GM18499 (cell line): Measurements from ENCODE around the gene EFR3B.

ENCODE experiments used
- ATAC-seq: cut with Tn5 transposase; IDR thresholded peaks from one replicate; pipeline ENCODE4 v1.9.1; 2021; ENCODE audit warnings: moderate number of reproducible peaks; ENCODE audit not compliant: insufficient read depth, unreplicated experiment

Gene EFR3B

DNA sequence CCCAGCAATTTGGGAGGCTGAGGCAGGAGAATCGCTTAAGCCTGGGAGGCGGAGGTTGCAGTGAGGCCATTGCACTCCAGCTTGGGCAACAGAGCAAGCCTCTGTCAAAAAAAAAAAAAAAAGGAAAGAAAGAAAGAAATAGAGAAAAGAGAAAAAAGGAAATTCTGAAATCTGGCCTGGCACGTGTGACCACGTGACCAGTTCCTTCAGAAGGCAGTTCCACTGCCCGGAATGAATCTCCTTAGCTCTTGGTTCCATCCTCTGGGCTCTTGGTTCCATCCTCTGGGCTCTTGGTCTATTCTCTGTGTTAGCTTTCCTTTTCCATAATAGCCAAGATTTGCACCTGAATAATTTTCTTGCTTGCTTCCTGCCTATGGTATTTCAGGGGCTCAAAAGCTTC, 131.8 kb downstream of the EFR3B start:
- ATAC-seq, result no peak

DNA sequence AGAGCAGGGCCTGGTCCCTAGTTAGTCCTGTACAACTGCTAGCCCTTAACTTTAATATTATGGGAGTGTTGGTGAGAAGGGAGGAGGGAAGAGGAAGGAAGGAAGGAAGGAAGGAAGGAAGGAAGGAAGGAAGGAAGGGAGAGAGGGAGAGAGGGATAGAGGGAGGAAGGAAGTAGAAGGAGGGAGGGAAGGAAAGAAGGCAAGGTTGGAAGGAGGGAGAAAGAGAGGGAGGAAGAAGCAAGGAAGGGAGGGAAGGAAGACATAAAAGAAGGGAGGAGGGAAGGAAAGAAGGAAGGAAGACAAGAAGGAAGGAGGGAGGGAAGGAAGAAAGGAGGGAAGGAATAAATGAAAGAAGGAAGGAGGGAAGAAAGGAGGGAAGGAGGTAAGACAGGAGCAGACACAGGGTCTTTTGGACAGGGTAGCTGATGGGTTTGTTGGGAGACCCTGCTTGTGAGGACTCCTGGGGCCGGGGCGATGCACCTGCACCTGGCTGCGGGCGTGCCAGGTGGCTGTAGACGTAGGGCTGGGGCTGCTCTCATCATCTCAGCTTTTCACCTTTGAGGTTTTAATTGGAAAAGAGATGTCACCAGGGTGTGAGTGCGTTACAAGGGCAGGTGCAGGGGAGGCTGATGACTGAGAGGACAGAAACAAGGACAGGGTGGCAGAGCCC, 132.5 kb downstream of the EFR3B start:
- ATAC-seq, result no peak

DNA sequence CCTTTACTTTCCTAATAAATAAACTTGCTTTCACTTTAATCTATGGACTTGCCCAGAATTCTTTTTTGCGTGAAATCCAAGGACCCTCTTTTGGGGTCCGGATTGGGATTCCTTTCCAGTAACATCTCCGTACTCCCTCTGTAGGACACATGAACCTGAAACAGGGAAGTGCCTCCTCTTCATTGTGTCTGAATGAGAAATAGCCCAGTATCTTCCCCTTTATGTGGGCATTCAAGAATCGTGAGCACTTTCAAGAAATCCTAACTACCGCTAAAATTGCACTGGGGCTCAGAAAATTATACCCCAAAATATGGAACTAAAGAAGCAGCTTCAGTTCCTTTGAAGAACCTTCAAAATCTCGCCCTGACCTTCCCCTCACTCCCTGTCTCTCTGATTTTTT, 134.3 kb downstream of the EFR3B start:
- ATAC-seq, result no peak

DNA sequence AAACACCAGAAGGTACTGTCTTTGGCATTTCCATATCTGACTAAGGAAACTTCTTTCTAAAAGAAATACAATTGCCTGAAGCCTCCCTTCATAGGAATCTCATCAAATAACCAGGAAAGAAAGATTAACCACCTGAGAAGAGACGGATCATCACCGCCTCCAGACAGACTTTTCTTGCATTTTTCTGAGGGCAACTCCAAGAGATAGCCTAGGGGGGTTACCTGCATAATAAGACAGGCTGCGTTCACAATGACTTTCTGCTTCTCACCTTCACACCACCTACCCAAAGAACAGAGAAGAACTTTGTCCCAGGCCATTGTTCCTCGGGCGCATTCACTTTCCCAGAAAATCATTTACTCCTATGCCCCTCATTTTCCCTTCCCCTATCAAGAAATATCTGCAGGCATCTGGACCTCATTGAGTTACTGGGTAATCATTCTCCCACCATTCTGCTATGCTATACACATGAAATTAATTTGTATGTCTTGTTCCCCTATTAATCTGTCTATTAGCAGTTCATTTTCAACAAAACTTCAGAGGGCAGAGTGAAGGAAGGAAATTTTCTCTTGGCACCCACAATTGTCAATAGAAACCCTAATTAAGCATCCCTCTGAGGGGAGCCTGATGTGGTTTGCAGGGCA, 134.8 kb downstream of the EFR3B start:
- no peak for ATAC-seq

DNA sequence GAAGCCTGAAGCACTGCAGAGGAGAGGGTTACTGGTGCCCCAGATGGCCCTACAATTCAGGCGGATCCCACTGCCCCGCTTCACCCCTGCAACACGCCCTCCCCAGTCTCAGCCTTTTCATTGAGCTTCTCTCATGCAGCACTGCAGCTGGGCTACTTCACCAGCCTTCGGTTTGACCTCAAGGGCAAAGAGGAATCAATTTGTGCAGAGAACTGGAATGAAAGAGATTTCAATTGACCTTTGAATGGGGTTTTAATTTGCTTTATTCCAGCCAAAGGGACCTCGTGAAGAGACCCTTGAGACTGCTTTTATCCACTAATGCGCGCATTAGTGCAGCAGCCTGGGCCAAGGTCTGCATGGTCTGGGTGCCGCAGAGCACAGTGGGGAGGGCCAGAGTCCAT, 135.3 kb downstream of the EFR3B start:
- no peak for ATAC-seq

DNA sequence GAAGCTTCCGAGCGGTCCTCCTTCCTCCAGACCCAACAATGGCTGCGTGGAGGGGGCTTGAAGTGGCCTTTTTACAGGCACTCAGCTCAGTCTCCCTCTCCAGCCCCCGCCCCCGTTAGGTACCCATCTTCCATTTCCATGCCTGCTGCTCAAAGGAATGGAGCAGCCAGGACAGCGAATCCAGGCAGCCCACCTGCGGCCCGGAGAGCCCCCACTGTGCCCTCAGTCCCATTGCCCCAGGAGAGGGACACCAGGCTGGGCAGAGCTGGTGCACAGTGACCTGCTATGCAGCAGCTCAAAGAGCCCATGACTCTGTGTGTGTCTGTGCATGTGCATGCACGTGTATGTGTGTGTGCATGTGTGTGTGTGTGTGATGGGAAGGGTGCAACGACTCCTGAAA, 137.1 kb downstream of the EFR3B start:
- ATAC-seq, result no peak

DNA sequence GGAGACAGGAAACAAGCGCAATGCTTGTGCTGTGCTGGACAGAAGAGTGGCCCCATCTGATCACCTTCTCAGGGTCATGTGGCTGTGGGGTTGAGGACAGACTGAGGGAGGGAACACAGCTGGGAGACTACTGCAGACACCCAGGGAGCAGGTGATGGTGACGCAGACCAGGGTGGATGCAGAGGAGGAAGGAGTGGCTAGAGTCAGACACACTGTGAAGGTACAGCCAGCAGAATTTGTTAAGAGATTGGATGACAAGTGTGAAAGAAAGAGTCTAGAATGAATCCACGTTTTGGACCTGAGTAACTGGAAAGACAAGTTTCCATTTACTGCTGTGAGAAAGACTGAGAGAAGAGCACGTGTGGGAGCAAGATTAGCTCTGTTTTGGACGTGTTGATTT, 142.4 kb downstream of the EFR3B start:
- ATAC-seq, result no peak

DNA sequence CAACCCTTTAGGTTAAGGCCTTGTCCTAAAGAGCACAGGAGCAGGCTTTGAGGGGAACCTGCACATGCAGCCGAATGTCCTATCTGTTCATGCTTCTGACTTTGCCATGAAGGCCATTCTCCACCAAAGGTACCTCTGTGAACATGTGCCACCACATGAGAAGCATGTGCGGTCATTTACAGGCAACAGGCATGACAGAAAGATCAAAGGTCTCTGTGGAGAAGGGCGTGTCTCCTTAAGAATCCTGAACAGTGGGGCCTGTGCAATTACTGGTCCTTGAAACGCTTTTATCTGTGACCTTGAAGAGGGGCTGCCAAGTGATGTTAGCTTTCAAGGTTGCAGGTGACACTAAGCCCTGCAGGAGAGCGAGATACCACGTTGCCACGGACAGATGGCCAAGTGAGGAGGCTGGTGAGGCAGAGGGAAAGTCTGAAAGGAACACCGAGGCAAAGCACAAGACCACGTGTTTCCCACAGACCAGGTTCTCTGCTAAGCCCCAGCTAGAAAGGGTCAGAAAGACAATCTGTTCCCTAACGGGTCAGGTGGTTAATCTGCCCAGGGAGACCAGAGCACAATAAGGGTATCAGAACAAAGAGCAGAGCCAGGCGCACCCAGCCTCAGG, 146.0 kb downstream of the EFR3B start:
- ATAC-seq, result no peak

DNA sequence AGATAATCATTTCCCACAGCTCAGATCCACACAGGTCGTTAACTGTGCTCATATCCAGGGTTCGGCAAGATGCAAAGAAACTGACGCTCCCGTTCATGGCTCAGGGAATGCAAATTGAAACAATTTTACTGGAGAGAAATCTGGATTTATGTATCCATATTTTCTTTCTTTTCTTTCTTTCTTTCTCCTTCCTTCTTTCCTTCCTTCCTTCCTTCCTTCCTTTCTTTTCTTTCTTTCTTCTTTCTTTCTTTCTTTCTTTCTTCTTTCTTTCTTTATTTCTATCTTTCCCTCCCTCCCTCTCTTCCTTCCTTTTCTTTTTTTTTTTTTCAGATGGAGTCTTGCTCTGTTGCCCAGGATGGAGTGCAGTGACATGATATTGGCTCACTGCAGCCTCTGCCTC, 146.5 kb downstream of the EFR3B start:
- ATAC-seq, result no peak

DNA sequence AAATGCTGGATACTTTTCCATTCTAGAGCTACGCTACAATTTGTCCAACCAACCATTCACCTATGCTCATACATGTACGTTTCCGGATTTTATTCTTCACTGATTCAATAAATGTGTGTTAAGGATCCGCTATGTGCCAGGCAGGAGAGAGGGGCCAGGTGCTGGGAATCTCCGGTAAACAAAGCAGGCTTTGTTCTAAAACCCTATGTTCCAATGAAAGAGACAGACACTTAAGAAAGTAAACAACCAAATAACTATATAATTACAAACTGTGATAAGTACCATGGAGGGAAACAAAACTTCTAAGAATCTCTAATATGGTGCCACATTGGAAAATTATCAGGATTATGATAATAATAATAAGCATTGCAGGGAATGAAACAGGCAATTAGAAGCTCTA, 148.7 kb downstream of the EFR3B start:
- ATAC-seq, result no peak

DNA sequence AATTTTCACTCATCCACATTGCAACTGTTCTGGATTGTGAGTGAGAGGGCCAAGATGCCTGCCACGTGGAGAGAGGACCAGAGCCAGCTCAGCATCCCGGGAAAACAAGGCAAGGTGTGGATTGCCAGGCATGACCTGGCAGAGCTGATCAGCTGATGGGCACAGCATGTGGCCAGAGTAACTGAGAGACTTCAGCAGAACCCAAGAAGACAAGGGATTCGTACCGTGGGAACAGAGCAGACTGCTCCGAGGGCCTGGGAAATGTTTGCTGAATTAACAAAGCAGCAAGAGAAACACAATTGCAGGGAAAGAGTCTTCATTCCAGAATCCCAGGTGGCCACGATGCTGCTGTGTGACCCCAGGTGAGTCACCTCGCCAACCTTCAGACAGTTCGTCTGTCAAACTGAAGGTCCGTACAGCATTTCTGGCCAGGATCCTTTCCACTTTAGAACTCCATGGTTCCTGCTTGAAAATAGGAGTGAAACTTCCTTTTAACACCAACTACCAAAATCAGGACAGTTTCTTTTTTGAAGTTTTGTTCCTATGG, 152.8 kb downstream of the EFR3B start:
- ATAC-seq, result no peak

DNA sequence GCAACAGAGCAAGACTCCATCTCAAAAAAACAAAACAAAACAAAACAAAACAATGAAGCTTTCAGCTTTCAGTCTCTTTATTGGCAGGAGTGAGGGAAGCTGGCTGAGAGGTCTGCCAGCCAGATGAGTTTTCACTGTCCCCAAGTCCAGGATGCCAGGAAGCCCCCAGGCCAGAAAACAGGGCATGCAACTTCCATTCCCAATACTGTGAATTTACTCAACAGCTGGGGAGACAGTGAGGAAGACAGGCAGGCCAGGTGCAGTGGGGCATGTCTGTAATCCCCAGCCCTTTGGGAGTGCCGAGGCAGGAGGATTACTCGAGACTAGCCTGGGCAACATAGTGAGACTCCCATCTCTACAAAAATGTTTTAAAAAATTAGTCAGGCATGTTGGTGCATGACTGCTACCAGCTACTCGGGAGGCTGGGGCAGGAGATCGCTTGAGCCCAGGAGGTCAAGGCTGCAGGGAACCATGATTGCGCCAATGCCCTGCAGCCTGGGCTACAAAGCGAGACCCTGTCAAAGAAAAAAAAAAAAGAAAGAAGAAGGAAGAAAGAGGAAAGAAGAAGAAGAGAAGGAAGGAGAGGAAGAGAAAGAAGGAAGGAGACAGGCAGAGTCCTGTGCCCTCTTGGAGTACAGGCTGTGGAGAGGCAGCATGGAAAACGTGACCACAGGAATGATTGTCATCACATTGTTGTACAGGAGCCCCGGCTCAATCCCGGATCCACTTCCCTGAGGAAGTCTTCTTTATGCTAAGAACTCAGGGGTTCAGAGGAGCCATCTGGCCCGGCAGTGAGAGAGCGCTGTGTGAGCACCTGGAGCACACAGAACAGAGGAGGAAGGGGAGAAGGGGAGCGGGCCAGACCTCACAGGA, 155.7 kb downstream of the EFR3B start:
- no peak for ATAC-seq

DNA sequence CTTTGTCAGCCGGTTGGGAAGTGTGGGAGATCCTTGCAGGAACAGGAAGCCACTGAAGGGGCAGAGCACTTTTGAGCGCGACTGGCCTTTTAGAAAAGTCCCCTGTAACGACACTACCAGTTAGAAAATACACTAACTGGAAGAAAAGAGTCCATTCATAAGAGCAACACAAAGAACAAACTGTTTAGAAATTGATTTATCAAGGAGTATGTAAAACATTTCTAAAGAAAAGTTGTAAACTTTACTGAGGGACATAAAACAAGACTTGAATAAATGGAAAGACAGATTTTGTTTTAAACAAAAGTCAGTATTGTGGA, 156.3 kb downstream of the EFR3B start:
- no peak for ATAC-seq

DNA sequence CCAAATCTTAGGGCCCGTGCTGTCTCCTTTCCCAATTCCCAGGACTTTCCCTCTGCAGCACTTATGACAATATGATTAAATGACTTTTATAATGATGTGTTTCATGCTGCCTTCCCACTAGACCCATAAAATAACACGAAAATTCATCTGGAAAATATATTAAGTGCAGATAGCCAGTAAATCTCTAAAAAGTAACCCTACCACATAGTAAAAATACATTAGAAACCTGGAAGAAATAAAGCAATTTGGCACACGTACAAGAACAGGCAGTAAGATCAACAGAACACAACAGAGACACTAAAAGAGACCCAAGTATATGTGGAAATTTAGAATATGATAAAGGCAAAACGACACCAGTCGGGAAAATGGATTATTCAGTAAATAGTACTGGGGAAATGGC, 156.7 kb downstream of the EFR3B start:
- ATAC-seq, result no peak

DNA sequence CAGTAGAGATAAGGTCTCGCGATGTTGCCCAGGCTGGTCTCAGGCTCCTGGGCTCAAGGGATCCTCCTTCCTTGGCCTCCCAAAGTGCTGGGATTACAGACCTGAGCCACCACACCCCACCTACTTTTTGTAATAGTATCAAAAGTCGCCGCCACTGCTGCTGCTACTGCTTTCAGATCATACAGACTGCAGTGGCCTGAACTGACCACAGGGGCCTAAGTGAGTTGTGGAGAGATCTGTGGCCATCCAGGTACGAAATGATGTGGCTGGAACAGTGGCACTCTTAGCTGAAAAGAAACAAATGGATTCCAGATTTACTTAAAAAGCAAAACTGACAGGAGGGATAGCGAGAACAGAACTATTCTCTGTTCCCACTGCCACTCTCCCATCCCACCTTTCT, 159.4 kb downstream of the EFR3B start:
- no peak for ATAC-seq

DNA sequence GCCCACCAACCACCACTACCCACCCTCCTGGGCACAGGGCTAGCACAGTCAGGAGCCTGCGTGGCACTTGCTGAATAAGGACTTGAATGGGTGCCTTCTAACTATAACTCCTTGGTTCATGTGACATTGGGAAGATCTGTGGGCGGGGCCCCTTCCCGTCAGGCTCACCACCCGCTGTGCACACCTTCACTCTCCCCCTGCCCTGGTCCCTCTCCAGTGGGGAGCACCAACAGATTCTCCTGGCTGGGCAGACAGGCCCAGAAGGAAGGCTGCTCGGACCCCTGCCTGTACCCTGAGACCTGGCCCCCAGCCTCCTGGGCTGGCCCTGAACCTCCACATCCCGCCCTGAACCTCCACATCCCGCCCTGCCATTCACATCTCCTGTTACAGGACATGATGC, 159.9 kb downstream of the EFR3B start:
- ATAC-seq, result no peak

DNA sequence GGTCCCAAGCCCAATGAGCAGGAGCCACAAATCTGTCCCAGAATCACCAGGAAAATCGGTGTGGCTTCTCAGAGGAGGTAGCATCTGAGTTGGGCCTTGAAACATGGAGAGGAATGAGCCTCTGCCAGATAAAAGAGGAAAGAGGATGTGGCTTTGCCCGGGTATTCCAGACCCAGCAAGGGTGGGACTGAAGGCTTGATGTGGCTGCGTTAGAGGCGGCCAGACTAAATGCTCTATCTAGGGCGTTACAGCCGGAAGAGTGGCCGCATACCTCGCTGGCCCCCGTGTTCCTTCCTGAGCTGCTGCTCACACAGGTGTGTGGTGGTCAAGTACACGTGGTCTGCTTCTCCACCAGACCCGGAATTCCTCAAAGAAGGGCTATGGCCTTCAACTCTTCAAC, 160.4 kb downstream of the EFR3B start:
- no peak for ATAC-seq

DNA sequence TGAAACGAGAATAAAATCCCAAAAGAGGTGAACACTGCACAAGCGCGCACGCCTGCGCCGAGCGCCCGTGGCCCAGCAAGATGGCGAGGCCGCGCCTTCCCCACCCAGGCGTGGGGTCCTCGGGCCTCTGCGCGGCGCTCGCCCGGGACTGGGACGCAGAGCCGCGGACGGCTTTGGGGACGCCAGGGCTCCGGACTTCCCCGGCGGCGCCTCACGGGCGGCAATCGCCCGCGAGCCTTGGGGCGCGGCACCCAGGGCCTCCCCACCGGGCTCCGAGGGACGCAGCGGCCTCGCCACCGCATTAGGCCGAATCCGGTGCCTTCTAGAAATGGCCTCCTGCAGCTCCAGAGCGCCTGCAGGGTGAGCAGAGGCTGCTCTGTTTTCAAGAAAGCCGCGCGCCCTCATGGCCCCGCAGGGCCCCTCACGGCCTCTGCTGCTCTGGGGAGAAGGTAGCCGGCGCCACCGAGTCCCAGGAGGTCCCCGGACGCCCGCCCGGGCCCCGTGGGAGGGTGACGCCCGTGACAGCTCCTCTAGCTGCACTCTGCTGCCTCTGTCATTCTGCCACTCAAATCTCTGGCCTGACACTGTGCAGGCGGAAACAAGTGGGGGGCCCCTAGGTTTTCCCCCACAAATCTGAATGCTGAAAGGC, 162.4 kb downstream of the EFR3B start:
- no peak for ATAC-seq

DNA sequence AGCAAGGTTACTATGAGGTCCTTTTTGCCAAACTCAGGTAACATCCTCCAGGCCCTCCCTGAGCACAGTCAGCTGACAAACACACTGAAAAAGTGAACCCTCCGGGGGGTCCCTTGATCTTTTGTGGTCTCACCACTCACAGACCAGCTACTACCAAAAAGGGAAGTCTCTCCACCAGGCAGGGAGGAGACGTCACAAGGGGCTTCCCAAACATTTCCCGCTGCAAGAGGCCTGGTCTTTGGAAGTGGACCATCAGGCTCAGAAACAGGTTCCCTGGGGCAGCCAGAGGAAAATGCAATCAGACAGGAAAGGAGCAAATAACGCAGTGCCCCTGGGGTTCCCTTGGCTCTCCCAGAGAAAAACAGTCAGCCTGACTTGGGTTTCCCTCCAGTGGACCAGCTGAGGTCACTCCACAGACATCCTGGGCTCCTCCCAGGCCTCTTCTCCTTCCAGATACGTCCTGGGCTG, 165.2 kb downstream of the EFR3B start:
- no peak for ATAC-seq
